ENCODE data around the gene ALAS1.

ALAS1 gene

DNA sequence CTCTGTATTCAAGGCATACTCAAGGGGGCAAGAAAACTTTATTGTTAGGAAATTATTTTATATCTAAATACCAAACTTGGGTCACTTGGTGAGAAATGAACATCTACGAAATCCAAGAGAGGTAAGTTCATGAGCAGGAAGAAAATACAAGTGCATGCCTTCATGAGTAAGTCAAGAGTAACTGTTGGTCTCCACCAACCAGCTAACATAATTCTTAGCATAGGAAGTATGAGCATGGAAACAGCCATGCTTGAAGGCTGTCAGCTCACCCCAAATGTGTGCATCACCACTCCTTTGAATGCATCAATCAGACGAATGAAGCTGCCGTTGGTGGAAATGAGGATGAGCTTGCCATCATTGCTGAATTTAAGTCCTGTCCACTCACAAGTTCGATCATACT, 61.5 kb downstream of the ALAS1 start:
- Histone ChIP-seq H3K27ac (ENCODE audit: low read depth, low read length) (no peak overlapping the region), H3K9me3 (ENCODE audit: control insufficient read depth in 1 of 2, low read length in 2 of 2) (no peaks in the 10 kb centered on the region), H3K9ac (ENCODE audit: low read depth in 1 of 2, low read length in 2 of 2) (no peak overlapping the region), H3K27me3 (ENCODE audit: control insufficient read depth in 1 of 2, insufficient read depth in 2 of 2, low read length in 2 of 2) (no peaks in the 10 kb centered on the region), H3K4me1 (ENCODE audit: control insufficient read depth in 1 of 2, insufficient read depth in 2 of 2, low read length in 2 of 2) (no peaks in the 10 kb centered on the region), H3K4me3 (ENCODE audit: low read depth in 1 of 2, low read length in 2 of 2) (no peak overlapping the region), H3K36me3 (ENCODE audit: control insufficient read depth in 1 of 2, insufficient read depth in 2 of 2, low read length in 2 of 2) (peaks cover 70 to 95% of the 10 kb centered on the region in 2 donors)

GRCh38 chr3:52262447-52262846, 64.5 kb downstream of the ALAS1 start:
- Histone ChIP-seq H3K36me3 (ENCODE audit: control insufficient read depth in 1 of 2, insufficient read depth in 2 of 2, low read length in 2 of 2) (peaks cover 58 to 96% of the 10 kb centered on the region in 2 donors), H3K9ac (ENCODE audit: low read depth in 1 of 2, low read length in 2 of 2) (no peak overlapping the region), H3K27ac (ENCODE audit: low read depth, low read length) (no peak overlapping the region), H3K27me3 (ENCODE audit: control insufficient read depth in 1 of 2, insufficient read depth in 2 of 2, low read length in 2 of 2) (no peaks in the 10 kb centered on the region), H3K4me1 (ENCODE audit: control insufficient read depth in 1 of 2, insufficient read depth in 2 of 2, low read length in 2 of 2) (no peaks in the 10 kb centered on the region), H3K9me3 (ENCODE audit: control insufficient read depth in 1 of 2, low read length in 2 of 2) (no peaks in the 10 kb centered on the region), H3K4me3 (ENCODE audit: low read depth in 1 of 2, low read length in 2 of 2) (no peak overlapping the region)

Measured in duodenal mucosa (tissue), 2 donors.